HG03045 (cell line): ENCODE measurements around the gene CACNG7.

Source experiments
- ATAC-seq: cut with Tn5 transposase; IDR thresholded peaks from one replicate; pipeline ENCODE4 v1.9.1; 2021; ENCODE audit warnings: mild to moderate bottlenecking, moderate library complexity; ENCODE audit not compliant: unreplicated experiment

CACNG7 gene

DNA sequence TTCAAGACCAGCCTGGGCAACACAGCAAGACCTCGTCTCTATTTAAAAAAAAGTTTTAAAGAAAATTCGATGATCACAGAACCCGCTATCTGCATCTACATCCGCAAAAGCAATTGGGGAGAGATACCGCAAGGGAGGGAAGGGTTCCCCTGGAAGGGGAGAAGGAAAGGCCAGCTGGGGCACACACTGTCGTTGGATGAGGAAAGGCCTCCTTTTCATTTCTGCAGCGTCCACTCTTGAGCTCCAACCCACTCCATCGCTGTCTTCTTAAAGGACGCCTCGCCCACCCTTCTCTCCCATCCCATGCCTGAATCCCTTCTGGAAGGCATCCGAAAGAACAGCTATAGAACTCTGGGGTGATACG lies 30.3 kb upstream of the CACNG7 start:
- no peak for ATAC-seq

DNA sequence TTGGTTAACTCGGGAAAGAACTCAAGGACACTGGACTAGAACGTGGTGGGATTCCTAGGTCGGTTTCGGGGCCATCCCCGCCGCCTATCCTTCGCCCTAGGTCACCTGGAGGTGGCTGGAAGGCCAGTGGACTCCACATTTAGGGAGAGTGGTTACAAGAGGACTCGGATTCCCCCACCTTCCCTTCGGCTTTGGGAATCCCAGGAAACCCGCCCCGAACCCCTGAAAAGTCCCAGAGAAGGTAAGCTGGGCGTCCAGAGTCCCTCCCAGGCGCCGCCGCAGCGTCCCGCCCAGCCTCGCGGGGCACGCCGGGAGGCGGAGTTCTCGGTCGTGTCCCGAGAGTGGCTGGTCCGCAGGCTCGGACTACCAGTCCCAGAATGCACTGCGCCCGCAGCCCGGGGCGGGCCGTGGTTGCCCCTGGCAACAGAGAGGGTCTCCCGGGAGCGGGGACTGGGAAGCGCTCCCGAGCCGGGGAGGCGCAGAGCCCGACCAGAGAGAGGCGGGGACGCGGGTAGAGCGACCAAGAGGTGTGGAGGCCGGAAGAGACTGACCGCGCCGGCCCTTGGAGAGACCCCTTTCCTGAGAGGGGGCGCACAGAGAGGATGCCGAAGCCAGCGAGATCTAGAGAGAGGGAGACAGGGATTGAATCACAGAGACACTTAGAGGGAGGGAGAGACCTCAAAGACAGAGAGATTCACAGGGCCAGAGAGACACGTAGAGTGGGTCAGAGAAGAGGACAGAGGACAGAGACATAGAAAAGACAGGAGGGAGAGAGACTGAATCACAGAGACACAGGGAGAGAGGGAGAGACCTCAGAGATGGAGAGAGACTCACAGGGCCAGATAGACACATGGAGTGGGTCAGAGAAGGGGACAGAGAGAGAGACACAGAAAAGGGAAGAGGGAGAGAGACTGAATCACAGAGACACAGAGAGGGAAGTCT lies 29.7 kb upstream of the CACNG7 start:
- peak; percentile 79 for ATAC-seq

DNA sequence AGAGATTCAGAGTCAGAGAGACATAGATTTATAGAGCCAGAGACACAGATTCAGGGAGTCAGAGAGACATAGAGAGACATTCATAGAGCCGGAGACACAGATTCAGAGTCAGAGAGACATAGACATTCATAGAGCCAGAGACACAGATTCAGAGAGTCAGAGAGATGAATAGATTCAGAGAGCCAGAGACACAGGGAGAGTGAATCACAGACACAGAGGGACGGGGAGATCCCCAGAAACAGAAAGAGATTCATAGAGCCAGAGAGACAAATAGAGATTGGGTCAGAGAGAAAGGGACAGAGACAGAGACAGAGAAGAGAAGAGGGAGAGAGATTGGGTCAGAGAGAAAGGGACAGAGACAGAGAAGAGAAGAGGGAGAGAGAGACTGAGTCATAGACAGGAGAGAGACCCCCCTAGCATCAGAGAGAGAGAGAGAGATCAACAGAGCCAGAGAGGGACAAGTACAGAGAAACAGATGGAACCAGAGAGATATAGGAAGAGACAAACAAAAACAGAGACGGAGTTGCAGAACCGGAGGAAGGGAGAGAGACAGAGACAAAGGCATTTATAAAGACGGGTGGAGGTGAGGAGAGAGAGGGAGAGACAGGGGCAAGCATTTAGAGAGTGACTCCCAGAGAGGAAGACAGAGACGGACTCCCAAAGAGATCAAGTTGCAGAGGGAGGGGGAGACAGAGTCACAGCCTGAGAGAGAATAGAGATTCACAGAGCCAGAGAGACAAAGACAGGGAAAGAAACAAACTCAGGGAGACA lies 28.2 kb upstream of the CACNG7 start:
- no peak for ATAC-seq

DNA sequence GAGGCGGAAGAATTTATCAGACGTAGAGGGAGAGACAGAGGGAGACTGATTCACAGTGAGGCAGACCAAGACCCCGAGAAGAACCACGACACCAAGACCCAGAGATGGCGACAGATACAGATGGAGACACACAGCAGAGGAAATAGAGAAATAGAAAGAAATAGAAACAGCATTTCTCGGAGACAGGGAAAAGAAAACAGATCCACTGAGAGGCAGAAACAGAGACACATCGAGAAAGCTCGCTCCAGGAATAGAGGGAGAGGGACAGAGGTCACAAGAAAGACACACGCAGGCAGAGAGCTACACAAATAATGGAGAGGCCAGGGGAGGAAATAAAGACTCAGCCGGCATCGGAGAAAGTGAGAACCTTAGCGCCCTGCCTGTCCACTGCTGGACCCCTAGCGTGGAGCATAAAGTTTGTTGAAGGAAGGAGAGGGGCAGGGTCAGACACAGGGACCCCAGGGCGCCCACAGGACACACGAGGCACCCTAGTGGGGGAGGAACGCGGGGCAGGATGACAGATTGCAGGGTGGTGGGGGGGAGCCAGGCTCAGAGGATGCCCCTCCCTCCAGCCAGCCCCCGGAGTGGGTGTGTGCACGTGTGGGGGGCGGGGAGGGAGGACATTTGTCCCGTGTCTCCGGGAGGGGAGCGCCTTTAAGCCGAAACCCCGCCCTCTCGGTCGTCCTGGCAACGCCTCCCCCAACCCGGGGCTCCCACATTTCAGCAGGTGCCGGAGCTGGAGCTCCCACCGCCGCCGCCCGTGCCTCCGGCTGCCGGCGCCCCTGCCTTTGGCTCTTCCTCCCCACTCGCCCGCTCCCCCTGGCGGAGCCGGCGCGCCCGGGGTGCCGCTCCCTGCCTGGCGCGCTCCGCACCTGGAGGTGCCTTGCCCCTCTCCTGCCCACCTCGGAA lies 27.3 kb upstream of the CACNG7 start, which contains the start of gene PRKCG:
Gene PRKCG (plus strand): TSS at position 716 of the 909 bp plus-strand sequence. CDS start 298 bp downstream, outside the sequence.
- no peak for ATAC-seq

DNA sequence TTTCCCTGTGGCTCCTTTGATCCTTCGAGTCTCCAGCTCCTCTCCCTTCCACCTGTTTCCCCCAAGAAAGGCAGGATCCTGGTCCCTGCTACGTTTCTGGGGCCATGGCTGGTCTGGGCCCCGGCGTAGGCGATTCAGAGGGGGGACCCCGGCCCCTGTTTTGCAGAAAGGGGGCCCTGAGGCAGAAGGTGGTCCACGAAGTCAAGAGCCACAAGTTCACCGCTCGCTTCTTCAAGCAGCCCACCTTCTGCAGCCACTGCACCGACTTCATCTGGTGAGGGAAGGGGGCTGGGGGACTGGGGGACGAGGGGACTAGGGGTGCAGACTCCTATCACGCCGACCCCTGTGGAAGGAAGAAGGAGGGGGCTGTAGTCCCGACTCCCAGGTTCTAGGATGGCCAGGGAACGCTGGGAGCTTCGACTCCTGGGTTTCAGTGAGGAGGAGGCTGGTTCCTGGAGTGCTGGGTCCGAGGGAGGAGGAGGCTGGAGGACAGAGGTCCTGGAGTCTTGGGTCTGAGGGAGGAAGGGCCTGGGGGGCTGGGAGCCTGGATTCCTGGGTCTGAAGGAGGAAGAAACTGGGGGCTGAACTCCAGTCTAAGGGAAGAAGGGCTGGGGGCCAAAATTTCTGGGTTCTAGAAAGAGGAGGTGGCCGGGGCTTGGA lies 26.6 kb upstream of the CACNG7 start:
- ATAC-seq, result no peak

DNA sequence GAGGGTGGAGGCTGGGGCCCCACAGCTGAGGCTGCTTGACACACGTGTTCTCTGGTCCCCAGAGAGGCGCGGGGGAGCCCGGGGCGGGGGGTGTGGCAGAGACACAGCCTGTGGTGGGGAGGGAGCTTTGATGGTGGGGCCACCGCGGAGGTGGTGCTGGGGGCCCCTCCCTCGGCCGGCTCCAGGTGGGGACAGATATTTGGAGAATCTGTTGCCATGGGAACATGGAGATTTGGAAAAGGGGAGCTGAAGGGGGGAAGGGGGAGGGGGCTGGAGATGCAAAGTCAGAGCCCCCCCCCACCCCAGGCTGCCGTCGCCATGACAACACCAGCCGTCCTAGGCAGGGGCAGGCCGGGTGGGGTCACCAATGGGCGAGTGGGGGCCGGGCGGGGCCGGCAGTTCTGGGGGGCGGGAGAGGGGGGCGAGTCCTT lies 25.8 kb upstream of the CACNG7 start:
- ATAC-seq, result no peak

DNA sequence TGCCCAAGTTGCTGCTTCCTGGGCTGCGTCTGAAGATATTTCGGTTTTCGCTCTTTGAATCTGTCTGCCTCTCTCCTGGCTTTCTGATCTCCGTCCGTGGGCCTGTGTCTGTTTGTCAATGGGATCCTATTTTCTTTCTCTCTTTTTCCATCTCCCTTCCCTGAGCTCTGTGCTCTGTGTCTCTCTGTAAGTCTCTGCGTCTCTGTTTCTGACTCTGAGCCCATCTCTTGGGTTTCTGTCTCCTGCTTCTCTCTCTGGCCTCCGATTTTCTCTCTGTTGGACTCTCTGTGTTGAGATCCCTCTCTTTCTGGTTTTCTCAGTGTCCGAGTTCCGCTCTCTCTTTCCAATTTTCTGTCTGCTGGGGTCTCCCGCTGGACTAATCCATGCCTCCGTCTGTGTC lies 25.3 kb upstream of the CACNG7 start:
- ATAC-seq, result no peak

DNA sequence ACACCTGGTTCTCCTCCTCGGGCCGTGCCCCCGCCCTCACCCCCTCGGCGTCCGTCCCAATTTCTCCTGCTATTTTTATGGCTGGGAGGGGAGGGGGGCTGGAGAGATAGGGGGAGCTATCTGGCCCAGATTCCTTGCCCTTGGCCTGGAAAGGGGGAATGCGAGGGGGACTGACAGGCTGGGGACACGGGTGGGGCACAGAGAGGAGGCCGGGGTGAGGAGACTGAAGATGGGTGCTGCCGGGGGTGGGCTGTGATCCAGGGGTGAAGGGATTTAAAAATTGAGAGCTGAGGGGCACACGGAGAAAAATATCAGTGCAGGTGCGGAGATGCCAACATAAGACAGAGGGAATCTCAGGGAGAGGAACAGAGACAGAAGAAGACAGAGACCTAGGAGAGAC lies 24.8 kb upstream of the CACNG7 start:
- ATAC-seq, result no peak

DNA sequence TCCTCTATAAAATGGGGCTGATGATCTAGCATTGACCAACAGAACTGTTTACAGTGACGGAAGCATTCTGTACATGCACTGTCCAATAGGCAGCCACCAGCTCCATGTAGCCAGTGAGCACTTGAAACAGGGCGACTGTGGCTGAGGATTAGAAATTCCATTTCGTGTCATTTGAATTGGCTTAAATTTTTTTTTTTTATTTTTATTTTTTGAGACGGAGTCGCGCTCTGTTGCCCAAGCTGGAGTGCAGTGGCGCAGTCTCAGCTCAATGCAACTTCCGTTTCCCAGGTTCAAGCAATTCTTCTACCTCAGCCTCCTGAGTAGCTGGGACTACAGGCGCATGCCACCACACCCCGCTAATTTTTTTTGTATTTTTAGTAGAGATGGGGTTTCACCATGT lies 24.0 kb upstream of the CACNG7 start:
- no peak for ATAC-seq

DNA sequence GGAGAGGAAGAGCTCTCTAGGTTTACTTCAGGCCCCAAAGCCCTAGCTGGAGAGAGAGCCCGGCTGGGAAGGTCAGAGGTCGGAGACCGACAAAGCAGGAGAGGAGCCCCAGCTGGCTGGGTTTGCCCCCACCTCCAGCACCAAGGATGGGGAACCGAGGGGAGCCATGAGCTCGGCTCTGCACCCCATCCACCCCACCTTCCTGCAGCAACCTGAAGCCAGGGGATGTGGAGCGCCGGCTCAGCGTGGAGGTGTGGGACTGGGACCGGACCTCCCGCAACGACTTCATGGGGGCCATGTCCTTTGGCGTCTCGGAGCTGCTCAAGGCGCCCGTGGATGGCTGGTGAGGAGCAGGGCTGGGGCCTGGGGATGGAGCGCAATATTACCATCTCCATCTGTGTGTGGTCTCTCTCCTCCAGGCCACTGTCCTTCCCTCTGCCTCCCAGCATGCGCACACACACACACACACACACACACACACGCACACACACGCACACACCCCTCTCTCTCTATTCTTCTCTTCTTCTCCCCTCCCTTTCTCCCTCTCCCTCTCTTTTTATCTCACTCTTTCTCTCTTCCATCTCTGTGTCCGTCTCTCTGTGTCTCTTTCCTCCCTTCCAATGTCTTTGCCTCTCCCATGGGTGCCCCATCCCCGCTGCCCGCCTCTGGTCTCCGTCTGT lies 16.6 kb upstream of the CACNG7 start:
- no peak for ATAC-seq

DNA sequence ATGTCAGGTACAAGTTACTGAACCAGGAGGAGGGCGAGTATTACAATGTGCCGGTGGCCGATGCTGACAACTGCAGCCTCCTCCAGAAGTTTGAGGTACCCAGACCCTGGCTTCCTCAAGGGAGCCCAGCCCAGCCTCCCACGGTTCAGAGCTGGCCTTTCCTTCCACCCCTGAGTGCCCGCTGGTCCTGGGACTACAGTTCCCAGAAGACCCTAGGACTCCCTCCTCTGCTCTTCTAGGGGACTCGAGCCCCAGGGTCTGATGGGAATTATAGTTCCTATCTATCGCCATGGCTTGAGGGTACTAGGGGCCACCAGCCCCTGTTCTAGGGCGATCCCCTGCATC lies 16.1 kb upstream of the CACNG7 start:
- no peak for ATAC-seq

DNA sequence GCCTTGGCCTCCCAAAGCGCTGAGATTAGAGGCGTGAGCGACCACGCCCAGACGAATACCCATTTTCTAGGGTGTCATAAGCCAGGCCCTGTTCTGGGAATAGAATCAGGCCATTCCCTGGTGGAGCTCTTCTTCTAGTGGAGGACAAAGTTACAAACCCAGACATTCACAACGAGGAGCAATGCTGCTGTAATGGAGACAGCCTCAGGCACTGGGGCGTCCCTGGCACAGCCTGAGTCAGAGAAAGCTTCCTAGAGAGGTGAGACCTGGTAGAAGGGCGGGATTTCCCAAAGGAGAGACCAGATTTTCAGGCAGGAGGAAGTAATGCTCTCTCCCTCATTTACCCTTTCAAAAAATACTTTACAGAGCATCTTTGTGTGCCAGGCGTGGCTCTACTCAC lies 14.4 kb upstream of the CACNG7 start:
- ATAC-seq, result no peak

DNA sequence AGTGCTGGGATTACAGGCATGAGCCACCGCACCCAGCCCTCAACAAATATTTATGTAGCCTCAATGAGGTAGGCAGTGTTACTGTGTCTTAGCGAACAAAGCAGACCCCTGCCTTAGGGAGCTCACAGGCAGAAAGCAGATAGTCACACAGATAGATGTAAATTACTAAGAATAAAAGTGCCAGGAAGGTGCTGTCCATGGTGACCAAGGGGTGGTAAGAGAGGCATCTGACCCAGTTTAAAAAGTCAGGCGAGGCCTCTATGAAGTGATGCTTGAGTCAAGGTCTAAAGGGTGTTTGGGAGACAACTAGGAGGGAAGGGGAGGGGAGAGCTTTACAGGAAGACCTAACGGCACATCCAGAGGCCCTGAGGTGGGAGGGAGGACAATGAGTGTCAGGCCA lies 12.4 kb upstream of the CACNG7 start:
- no peak for ATAC-seq

DNA sequence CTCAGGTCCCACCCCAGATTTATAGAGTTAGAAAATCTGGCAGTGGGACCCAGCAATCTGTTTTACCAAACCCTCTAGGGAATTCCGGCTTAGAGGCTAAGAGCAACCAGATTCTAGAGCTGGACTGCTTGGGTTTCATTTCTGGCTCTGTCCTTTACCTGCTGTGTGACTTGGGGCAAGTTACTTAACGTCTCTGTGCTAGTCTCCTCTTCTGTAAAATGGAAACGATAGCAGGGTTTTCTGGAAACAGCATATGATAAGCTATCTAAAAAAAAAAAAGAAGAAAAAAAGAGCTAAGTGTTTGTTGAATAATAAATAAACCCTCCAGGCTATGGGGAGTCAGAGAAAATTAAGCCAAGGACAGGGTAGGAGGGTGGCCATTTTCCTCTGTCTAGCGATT lies 11.6 kb upstream of the CACNG7 start:
- ATAC-seq, result no peak

DNA sequence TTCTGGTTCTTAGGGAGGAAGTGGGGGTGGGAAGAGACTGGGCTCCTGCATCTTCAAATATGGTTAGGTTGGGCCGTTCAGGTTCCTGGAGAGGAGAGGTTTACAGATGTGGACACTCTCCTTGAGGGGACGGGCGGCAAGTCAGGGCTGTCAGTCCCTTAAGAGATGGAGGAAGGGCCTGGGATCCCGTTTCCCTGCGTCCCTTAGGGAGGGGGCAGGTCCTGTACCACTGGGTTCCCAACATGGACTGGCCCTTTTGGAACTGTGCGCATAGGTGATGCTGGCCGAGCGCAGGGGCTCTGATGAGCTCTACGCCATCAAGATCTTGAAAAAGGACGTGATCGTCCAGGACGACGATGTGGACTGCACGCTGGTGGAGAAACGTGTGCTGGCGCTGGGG lies 10.9 kb upstream of the CACNG7 start:
- no peak for ATAC-seq

DNA sequence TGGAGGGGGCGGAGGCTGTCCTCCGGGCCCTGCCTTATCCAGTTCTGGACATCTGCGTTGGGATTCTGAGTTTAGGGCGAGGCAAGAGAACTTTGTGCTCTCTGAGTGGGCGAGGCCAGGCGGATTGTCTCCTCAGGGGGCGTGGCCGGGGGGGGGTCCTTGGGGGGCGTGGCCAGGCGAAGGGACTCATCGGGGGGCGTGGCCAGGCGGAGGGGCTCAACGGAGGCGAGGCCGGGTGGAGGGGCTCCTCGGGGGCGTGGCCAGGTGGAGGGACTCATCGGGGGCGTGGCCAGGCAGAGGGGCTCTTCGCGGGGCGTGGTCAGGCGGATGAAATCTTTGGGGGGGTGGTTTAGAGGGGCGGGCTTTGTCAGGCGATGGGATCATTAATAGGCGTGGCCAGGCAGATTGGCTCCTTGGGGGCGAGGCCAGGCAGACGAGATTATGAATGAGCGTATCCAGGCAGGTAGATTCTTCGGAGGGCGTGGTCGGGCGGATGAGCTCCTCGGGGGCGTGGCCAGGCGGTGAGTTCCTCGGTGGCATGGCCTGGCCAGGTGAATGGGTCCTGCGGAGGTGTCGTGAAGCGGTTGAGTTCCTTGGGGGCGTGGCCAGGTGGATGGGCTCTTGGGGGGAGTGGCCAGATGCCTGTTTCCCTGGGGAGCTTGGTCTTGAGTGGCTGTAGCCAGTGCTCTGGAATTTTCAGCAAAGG lies 10.3 kb upstream of the CACNG7 start:
- ATAC-seq, result no peak

DNA sequence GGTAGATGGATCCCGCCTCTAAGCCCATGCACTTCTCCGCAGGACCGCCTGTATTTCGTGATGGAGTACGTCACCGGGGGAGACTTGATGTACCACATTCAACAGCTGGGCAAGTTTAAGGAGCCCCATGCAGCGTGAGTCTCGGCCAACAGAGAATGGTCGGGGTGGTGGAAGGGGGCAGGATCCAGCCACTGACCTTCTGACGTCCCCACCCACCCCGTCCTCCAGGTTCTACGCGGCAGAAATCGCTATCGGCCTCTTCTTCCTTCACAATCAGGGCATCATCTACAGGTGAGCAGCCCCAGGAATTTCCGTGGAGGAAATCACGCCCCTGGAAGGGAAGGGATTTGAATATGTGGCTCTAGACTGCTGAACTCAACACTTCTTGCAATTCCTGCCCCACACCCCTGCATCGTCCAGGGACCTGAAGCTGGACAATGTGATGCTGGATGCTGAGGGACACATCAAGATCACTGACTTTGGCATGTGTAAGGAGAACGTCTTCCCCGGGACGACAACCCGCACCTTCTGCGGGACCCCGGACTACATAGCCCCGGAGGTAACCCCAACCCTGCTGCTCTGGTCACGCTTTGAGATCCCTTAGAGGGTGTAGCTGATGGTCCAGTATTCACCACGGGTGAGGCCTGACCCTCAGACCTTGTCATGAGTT lies 8.8 kb upstream of the CACNG7 start:
- no peak for ATAC-seq

DNA sequence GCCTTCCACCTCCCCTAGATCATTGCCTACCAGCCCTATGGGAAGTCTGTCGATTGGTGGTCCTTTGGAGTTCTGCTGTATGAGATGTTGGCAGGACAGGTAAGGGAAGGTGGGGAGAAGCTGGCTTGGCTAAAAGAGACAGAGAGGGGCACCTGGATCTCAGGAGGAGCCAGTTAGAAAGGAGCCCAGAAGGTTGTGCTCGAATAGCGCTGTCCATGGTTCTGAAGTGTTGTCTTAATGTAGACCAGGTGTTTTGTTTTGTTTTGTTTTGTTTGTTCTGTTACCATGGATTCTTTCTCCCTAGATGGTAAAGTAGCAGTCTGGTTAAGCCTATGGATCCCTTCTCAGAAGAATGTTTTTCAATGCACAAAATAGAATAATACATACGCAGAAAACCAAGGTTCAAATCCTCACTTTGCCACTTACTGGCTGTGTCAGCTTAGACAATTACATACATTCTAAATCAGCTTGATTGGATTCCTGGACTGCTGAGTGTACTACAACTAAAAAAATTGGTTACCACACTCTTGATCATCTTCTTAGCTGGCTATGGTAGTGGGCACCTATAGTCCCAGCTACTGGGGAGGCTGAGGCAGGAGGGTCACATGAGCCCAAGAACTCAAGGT lies 5.9 kb upstream of the CACNG7 start:
- ATAC-seq, result no peak
